Activated CD4-positive, alpha-beta T cell treated with anti-CD3 and anti-CD28 coated beads for 36 hours (primary cell): ENCODE results near the gene MPO. TPM values are rescaled to one million over a fixed set of nuclear protein-coding genes. Genes with fewer than 3 reads are reported as not detected.

Experiments used
- ATAC-seq: fragments of 200-7000 bp; cut with Tn5 transposase; one replicate; pipeline ENCODE4 v1.10.0; 2021; ENCODE audit warnings: mild to moderate bottlenecking, moderate library complexity
- CTCF ChIA-PET: fragments of 350-600 bp; sonication (Branson Sonifier 250); formaldehyde crosslinking; loops from one replicate; lab custom pipeline; 2021; ENCODE audit warnings: antibody characterized with exemption; lab: Charles Lee
- POLR2A ChIA-PET: fragments of 350-600 bp; sonication (Branson Sonifier 250); formaldehyde crosslinking; loops from one replicate; lab custom pipeline; 2021; ENCODE audit warnings: antibody characterized with exemption, inconsistent platforms; lab: Charles Lee
- DNase-seq: peaks from one replicate; pipeline ENCODE4 v3.0.0-alpha.2; 2020
- H3K27ac Mint-ChIP-seq: one replicate; pipeline ENCODE4 v1.8.0; 2021; ENCODE audit warnings: mixed read lengths
- H3K27me3 Mint-ChIP-seq: one replicate; pipeline ENCODE4 v1.8.0; 2021; ENCODE audit warnings: mixed read lengths
- H3K36me3 Mint-ChIP-seq: one replicate; pipeline ENCODE4 v1.8.0; 2021; ENCODE audit warnings: low read depth, mixed read lengths
- H3K4me1 Mint-ChIP-seq: one replicate; pipeline ENCODE4 v1.8.0; 2021; ENCODE audit warnings: mixed read lengths
- H3K4me3 Mint-ChIP-seq: one replicate; pipeline ENCODE4 v1.8.0; 2021; ENCODE audit warnings: mild to moderate bottlenecking, moderate library complexity, mixed read lengths
- H3K9me3 Mint-ChIP-seq: one replicate; pipeline ENCODE4 v1.8.0; 2021; ENCODE audit warnings: low read depth, mixed read lengths
- intact Hi-C, 2 experiments: fragments of 100-400 bp; cut with DNase I in 1 of 2; cut with micrococcal nuclease in 1 of 2; formaldehyde crosslinking; loops; one replicate each; pipeline versions ENCODE4 v1.14.2 to v1.15.1; 2022 to 2024; cut with DNase I, micrococcal nuclease
- total RNA-seq, 2 experiments: library from RNA; stranded (reverse); gene quantifications; one replicate each; pipeline ENCODE4 v1.2.3, GENCODE V29; 2021

The MPO gene
- total RNA-seq, 2 experiments from 2014 or later, result 0.07 TPM; not detected in 1

DNA sequence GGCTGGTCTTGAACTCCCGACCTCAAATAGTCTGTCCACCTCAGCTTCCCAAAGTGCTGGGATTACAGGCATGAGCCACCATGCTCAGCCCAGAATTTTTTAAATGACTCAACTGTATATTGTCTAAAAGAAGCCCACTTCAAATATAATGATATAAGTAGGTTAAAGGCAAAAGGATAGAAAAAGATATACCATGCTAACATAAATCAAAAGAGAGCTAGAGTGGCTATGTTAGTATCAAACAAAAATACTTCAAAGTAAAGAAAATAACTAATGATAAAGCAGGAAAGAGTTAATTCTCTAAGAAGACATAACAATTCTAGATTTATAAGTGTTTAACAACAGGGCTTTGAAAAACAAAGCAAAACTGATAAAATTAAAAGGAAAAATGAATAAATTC is 13.3 kb upstream of the MPO start:
- DNase-seq, result no peak
- ChIA-PET POLR2A (no interaction called here), CTCF (interaction anchor here (1.0 kb wide), 1 partner anchor 10 kb away, joined by 6 read pairs; no protein-coding TSS in a partner anchor)
- intact Hi-C loops, result no loop called here
- peaks cover 5% of the 10 kb centered on the region for H3K27me3 Mint-ChIP-seq
- ATAC-seq, result no peak
- no peaks in the 10 kb centered on the region for H3K9me3 Mint-ChIP-seq
- no peaks in the 10 kb centered on the region for H3K36me3 Mint-ChIP-seq
- no peaks in the 10 kb centered on the region for H3K4me1 Mint-ChIP-seq
- no peak overlapping the region for H3K27ac Mint-ChIP-seq
- H3K4me3 Mint-ChIP-seq, result no peak overlapping the region

DNA sequence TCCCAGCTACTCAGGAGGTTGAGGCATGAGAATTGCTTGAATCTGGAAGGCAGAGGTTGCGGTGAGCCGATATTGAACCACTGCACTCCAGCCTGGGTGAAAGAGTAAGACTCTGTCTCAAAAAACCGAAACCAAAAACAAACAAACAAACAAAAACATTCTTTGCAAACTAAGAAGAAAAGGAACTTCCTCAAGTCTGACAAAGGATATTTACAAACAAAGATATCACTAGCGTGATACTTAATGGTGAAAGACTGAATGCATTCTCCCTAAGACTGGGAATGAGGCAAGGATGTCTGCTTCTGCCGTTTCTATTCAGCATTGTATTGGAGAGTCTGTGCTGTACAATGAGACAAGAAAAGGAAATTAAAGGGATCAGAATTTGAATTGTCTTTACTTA is 10.5 kb upstream of the MPO start:
- Mint-ChIP-seq H3K9me3 (no peaks in the 10 kb centered on the region), H3K36me3 (no peaks in the 10 kb centered on the region), H3K4me1 (no peaks in the 10 kb centered on the region), H3K4me3 (no peak overlapping the region), H3K27me3 (peaks cover 10% of the 10 kb centered on the region), H3K27ac (no peak overlapping the region)
- ChIA-PET CTCF (no interaction called here), POLR2A (no interaction called here)
- ATAC-seq (no peak), DNase-seq (no peak)
- intact Hi-C loops, result no loop called here

DNA sequence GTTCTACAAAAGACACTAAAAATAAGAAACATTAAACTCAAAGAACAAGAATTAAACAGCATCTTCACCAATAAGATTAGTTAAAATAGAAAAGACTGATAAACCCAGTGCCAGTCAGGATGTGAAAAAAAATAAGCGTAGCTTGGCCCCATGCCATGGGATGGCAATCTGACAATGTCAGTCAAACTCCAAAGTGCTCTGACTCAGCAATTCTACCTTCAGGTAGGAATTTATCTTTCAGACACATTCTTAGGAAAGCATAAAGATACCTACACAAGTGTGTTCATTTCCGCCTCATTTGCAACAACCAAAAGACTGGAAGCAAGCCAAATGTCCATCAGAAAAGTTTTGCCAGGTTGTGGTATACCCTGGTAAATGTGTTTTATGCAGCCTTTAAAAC is 9.1 kb upstream of the MPO start:
- intact Hi-C loops, result no loop called here
- DNase-seq (no peak), ATAC-seq (no peak)
- ChIA-PET POLR2A (interaction anchor here (0.5 kb wide), 1 partner anchor 343 kb away, joined by 3 read pairs; no protein-coding TSS in a partner anchor), CTCF (interaction anchor here (0.9 kb wide), 1 partner anchor 15 kb away, joined by 5 read pairs; no protein-coding TSS in a partner anchor)
- H3K27ac Mint-ChIP-seq, result no peak overlapping the region
- no peaks in the 10 kb centered on the region for H3K9me3 Mint-ChIP-seq
- no peaks in the 10 kb centered on the region for H3K36me3 Mint-ChIP-seq
- peaks cover 10% of the 10 kb centered on the region for H3K27me3 Mint-ChIP-seq
- H3K4me1 Mint-ChIP-seq, result no peaks in the 10 kb centered on the region
- H3K4me3 Mint-ChIP-seq, result no peak overlapping the region

- Mint-ChIP-seq H3K27ac (no peak overlapping the region), H3K4me3 (no peak overlapping the region), H3K9me3 (no peaks in the 10 kb centered on the region), H3K4me1 (no peaks in the 10 kb centered on the region), H3K27me3 (peaks cover 5% of the 10 kb centered on the region), H3K36me3 (no peaks in the 10 kb centered on the region)
- intact Hi-C loops, result no loop called here
- ChIA-PET POLR2A (no interaction called here), CTCF (interaction anchor here (0.6 to 2.2 kb wide), 4 partner anchors 19 to 465 kb away, joined by 3 to 6 read pairs (median 4); no protein-coding TSS in a partner anchor)
- ATAC-seq, result no peak
- DNase-seq, result no peak
These were observed 4.7 kb upstream of the MPO start for GRCh38 chr17:58285422-58285810.

DNA sequence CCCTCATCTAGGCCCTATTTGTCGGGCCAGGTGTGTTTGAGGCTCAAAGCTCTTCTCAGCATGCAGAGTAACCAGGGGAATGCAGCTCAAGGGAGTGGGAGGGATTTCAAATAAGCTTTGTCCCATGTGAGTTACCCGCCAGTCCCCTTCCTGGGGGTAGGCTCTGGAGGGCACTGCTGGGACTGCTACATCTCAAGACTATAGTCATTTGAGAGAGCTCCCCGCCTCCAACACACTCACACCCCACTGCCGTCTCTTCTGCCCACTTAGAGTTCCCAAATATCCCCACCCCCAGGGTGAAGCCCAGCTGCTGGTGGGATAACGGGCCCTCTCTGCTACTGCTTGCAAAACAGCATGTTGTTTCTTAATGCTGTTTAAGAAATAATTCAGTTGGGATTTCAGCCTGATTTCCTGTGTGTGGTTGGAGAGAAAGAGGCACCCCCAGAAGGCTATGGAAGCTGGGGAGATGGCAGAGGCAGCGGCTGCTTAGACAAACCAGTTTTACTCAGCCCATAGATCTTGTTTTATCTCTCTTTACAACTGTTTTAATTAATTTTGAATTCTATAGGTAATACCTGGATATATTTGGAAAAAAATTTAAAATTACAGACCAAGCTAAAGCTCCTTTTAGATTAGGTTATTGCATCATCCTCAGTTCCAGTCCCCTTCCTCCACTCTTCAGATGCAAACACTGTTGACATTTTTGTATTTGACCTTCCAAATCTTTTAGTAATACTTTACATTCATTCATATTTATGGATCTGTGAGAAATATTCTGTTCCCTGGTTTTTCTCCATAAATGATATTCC is 4.1 kb upstream of the MPO start:
- ChIA-PET POLR2A (no interaction called here), CTCF (interaction anchor here (0.6 to 2.2 kb wide), 3 partner anchors 19 to 204 kb away, joined by 4 to 6 read pairs (median 4); no protein-coding TSS in a partner anchor)
- H3K27ac Mint-ChIP-seq, result no peak overlapping the region
- peaks cover 6% of the 10 kb centered on the region for H3K27me3 Mint-ChIP-seq
- H3K9me3 Mint-ChIP-seq, result no peaks in the 10 kb centered on the region
- intact Hi-C loops, result no loop called here
- ATAC-seq, result no peak
- H3K4me1 Mint-ChIP-seq, result peaks cover under 1% of the 10 kb centered on the region
- DNase-seq, result no peak
- H3K4me3 Mint-ChIP-seq, result no peak overlapping the region
- H3K36me3 Mint-ChIP-seq, result no peaks in the 10 kb centered on the region

- Mint-ChIP-seq H3K9me3 (no peaks in the 10 kb centered on the region), H3K27ac (no peak overlapping the region), H3K4me3 (no peak overlapping the region), H3K27me3 (peaks cover 10% of the 10 kb centered on the region), H3K4me1 (peaks cover 4% of the 10 kb centered on the region), H3K36me3 (no peaks in the 10 kb centered on the region)
- DNase-seq, result no peak
- ChIA-PET CTCF (interaction anchor here (1.3 to 2.2 kb wide), 2 partner anchors 20 to 205 kb away, joined by 4 to 6 read pairs; no protein-coding TSS in a partner anchor), POLR2A (no interaction called here)
- intact Hi-C loops, result no loop called here
- no peak for ATAC-seq
These were observed 3.2 kb upstream of the MPO start for GRCh38 chr17:58283674-58284612.

DNA sequence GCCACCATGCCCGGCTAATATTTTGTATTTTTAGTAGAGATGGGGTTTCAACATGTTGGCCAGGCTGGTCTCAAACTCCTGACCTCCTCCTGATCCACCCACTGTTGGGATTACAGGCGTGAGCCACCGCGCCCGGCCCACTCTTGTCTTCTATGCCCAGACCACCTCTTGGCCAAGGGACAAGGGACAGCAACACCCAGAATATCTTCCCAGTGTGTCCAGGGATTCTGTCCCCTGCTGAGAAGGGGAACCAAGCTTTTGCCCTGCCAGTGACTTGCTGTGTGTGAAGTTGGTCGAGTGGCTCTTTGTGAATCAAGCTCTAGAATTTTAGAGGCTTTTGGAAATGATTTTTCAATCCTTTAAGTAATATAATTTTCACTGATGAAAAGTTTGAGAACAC is 1.7 kb upstream of the MPO start:
- intact Hi-C loops, result no loop called here
- ChIA-PET CTCF (interaction anchor here (0.6 kb wide), 1 partner anchor 10 kb away, joined by 4 read pairs; no protein-coding TSS in a partner anchor), POLR2A (interaction anchor here (0.7 kb wide), 1 partner anchor 82 kb away, joined by 3 read pairs; no protein-coding TSS in a partner anchor)
- Mint-ChIP-seq H3K36me3 (no peaks in the 10 kb centered on the region), H3K9me3 (no peaks in the 10 kb centered on the region), H3K27me3 (peaks cover 17% of the 10 kb centered on the region), H3K27ac (no peak overlapping the region), H3K4me1 (peaks cover 4% of the 10 kb centered on the region), H3K4me3 (no peak overlapping the region)
- DNase-seq, result no peak
- no peak for ATAC-seq

DNA sequence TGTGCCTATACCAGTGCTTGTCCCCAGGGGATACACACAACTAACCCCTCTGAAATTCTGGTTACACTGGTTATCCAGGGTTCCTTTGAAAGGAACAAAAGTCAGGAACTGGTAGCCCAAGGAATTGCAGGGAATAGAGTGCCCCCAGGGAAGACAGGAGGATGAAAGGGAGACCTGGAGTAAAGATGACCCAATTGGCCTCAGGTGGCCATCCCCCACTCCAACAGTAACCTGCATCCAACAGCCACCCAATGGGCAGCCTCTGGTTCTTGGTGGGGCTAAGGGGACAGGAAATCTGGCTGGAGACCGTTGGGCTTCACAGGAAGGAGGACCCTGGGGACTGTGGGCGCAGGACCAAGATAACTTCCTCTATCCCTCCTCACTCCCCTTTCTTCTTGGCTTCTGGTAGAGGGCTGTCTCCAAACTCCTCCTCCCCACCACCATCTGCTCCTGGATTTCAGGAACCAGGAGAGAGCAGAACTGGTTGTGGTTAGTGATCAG is 826 bp upstream of the MPO start:
- no peaks in the 10 kb centered on the region for H3K36me3 Mint-ChIP-seq

GRCh38 chr17:58279736-58280479 is 827 bp downstream of the MPO start:
- ATAC-seq (no peak), DNase-seq (peak; percentile 27)
- H3K36me3 Mint-ChIP-seq, result no peaks in the 10 kb centered on the region
- H3K4me3 Mint-ChIP-seq, result no peak overlapping the region
- CTCF ChIA-PET, result interaction anchor here (0.9 to 1.6 kb wide), 3 partner anchors 25 to 99 kb away, joined by 3 to 6 read pairs (median 3); no protein-coding TSS in a partner anchor
- intact Hi-C loops, result no loop called here
- peaks cover 4% of the 10 kb centered on the region for H3K4me1 Mint-ChIP-seq
- no peaks in the 10 kb centered on the region for H3K9me3 Mint-ChIP-seq
- H3K27ac Mint-ChIP-seq, result no peak overlapping the region
- H3K27me3 Mint-ChIP-seq, result peaks cover 17% of the 10 kb centered on the region
- POLR2A ChIA-PET, result no interaction called here

More for the DNA sequence above, 826 bp upstream of the MPO start:
- no peak for ATAC-seq
- Mint-ChIP-seq H3K4me1 (peaks cover 4% of the 10 kb centered on the region), H3K4me3 (no peak overlapping the region), H3K27ac (no peak overlapping the region), H3K9me3 (no peaks in the 10 kb centered on the region), H3K27me3 (peaks cover 15% of the 10 kb centered on the region)
- POLR2A ChIA-PET, result no interaction called here
- intact Hi-C loops, result no loop called here
- no peak for DNase-seq
- CTCF ChIA-PET, result interaction anchor here (1.6 kb wide), 1 partner anchor 97 kb away, joined by 3 read pairs; no protein-coding TSS in a partner anchor

DNA sequence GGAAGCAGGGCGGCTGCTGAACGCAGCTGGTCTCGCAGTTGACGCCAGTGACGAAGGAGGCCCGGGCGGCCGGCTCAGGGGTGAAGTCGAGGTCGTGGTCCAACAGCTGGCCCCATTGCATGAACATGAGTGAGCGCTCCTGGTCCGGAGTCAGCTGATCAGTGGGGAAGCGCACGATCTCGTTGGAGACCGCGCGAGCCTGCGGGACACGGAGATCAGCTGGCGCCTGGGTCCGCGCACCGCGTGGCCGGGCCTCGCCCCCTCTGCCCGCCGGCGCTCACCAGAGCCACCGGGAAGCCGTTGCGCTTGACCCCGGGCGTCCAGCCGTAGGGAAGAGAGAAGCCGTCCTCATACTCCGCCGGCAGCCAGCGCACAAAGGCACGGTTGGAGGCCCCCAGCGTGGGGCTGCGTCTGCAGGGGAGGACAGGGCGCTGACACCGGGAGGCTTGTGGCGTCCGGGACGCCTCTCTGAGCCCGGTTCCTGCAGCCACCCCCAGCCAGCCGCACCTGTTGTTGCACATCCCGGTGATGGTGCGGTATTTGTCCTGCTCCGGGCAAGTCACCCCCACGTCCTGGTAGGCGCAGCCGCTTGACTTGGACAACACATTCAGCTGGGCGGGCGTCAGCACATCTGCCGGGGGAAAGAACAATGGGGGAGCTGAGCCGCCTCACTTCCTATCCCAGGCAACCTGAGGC is 1.6 kb downstream of the MPO start:
- intact Hi-C loops, result no loop called here
- ChIA-PET POLR2A (no interaction called here), CTCF (interaction anchor here (0.7 to 1.0 kb wide), 2 partner anchors 26 to 87 kb away, joined by 4 read pairs; no protein-coding TSS in a partner anchor)
- no peak for DNase-seq
- Mint-ChIP-seq H3K4me1 (peaks cover 4% of the 10 kb centered on the region), H3K4me3 (no peak overlapping the region), H3K27ac (no peak overlapping the region), H3K27me3 (peaks cover 17% of the 10 kb centered on the region), H3K9me3 (no peaks in the 10 kb centered on the region), H3K36me3 (no peaks in the 10 kb centered on the region)
- no peak for ATAC-seq
